ENCODE results near the gene TRAPPC6A. TPM values are rescaled to one million over a fixed set of nuclear protein-coding genes. Genes with fewer than 3 reads are reported as not detected.
A peak's percentile ranks its signal among the peaks of the same experiment; 100 is the strongest.

Gene TRAPPC6A
- total RNA-seq, 4 donors from 2014 or later: 15.7 to 51.2 (median 29.7) TPM; not detected in 1

DNA sequence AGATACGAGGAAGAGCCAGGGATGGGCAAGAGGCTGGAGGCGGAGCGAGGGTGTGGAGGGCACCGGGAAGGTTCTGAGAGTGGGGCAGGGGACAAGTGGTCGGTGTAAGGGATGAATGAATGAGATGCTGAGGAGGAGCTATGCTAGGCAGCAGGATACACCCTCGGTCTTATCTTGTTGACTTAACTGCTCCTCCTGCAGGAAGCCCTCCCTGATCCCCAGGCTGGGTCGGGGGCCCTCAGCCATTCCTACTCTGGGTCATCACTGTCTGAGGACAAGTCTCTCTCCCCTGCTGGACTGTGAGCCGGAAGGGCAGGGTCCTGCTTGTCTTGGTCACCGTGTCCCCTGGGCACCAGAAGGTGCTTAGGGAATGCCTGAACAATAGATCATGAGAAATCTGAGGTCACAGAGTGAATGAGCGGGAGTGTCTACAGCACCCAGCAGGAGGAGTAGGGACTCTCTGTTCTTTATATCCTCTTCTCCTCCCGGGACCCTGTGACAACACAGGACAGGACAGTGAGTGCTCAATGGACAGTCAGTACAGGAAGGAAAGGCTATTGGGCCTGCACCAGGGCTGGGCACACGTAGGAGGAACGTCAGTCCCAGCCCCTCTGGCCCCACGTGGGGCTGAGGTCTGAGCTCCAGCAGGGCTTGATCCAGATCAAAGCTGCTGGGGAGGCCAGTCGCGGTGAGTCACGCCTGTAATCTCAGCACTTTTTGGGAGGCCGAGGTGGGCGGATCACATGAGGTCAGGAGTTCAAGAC is 23.8 kb downstream of the TRAPPC6A start:
- Histone ChIP-seq H3K4me3 (peak overlapping the region in 2 of 4 donors; percentile 24 to 27), H3K27me3 (peaks cover 66% of the 10 kb centered on the region), H3K36me3 (no peaks in the 10 kb centered on the region), H3K27ac (no peak overlapping the region), H3K9me3 (no peaks in the 10 kb centered on the region), H3K4me1 (peaks cover 20 to 32% (median 25%) of the 10 kb centered on the region in 4 donors)
- in situ Hi-C loops (cut with MboI; ENCODE audit: low pct_ligation_motif_present in 1 of 4, low pct_unique_long_range_greater_than_20kb in 1 of 4, low sequenced_read_pairs in 3 of 4) (no loop called here), intact Hi-C loops (cut with DNase I; ENCODE audit: low total_unique reads) (no loop called here)
- 38 to 60% methylated on average over 3 to 18 of the region's 19 CpGs for WGBS, 2 donors (ENCODE audit: low coverage in 1 of 2)
- no peak for TF ChIP-seq POLR2A (IDR thresholded peaks at IDR 0.05)
- TF ChIP-seq EP300 (IDR thresholded peaks at IDR 0.05; ENCODE audit: low read depth): no peak
- TF ChIP-seq, protein P1, sequence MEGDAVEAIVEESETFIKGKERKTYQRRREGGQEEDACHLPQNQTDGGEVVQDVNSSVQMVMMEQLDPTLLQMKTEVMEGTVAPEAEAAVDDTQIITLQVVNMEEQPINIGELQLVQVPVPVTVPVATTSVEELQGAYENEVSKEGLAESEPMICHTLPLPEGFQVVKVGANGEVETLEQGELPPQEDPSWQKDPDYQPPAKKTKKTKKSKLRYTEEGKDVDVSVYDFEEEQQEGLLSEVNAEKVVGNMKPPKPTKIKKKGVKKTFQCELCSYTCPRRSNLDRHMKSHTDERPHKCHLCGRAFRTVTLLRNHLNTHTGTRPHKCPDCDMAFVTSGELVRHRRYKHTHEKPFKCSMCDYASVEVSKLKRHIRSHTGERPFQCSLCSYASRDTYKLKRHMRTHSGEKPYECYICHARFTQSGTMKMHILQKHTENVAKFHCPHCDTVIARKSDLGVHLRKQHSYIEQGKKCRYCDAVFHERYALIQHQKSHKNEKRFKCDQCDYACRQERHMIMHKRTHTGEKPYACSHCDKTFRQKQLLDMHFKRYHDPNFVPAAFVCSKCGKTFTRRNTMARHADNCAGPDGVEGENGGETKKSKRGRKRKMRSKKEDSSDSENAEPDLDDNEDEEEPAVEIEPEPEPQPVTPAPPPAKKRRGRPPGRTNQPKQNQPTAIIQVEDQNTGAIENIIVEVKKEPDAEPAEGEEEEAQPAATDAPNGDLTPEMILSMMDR (IDR thresholded peaks at IDR 0.05): no peak
- no peak for TF ChIP-seq POLR2AphosphoS5 (IDR thresholded peaks at IDR 0.05)
- DNase-seq: no peak

DNA sequence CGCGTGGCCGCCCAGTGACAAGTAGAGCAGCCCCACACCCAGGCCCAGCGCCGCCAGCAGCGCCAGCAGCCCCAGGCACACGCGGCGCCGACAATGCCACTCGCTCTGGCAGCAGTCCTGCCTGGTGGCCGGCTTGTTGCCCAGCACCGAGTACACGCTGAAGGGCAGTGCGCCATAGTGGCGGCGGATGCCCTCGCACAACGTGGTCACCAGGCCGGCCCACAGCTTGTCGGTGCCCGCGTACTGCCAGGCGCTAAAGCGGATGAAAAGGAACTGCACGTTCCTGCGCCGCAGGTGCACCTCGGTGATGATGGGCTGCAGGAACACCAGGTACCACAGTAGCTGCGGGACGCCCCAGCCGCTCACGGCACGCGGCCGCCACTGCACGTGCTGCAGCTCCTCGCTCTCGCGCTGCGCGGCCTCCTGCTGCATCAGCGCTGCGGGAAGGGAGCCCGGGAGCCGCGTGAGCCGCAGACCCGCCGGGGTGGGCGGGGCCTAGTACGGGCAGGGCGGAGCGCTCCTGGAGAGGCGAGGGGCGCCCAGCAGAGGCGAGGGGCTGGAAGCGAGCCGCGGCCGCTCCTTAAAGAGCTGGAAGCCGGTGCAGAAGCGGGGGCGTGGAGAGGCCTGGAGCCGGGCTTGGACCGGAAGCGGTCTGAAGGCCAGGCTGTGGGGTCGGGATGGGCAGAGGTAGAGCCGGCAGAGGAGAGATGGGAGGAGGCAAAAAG is 24.5 kb downstream of the TRAPPC6A start:
- TF ChIP-seq, protein P1 (IDR thresholded peaks at IDR 0.05): no peak
- no peak for TF ChIP-seq POLR2AphosphoS5 (IDR thresholded peaks at IDR 0.05)
- no peak for TF ChIP-seq EP300 (IDR thresholded peaks at IDR 0.05; ENCODE audit: low read depth)
- no peak for TF ChIP-seq POLR2A (IDR thresholded peaks at IDR 0.05)
- intact Hi-C loops (cut with DNase I; ENCODE audit: low total_unique reads) (no loop called here), in situ Hi-C loops (cut with MboI; ENCODE audit: low pct_ligation_motif_present in 1 of 4, low pct_unique_long_range_greater_than_20kb in 1 of 4, low sequenced_read_pairs in 3 of 4) (no loop called here)
- peak overlapping the region in 2 of 4 donors; percentile 14 to 23 for H3K27ac ChIP-seq
- peaks cover 20 to 32% (median 25%) of the 10 kb centered on the region in 4 donors for H3K4me1 ChIP-seq
- no peaks in the 10 kb centered on the region for H3K9me3 ChIP-seq
- H3K27me3 ChIP-seq: peaks cover 59% of the 10 kb centered on the region
- peak; percentile 36 for DNase-seq
- H3K4me3 ChIP-seq: peak overlapping the region in 2 of 4 donors; percentile 24 to 27
- H3K36me3 ChIP-seq: no peaks in the 10 kb centered on the region
- 0 to 2% methylated on average over 7 to 57 of the region's 69 CpGs for WGBS, 2 donors (ENCODE audit: low coverage in 1 of 2)

DNA sequence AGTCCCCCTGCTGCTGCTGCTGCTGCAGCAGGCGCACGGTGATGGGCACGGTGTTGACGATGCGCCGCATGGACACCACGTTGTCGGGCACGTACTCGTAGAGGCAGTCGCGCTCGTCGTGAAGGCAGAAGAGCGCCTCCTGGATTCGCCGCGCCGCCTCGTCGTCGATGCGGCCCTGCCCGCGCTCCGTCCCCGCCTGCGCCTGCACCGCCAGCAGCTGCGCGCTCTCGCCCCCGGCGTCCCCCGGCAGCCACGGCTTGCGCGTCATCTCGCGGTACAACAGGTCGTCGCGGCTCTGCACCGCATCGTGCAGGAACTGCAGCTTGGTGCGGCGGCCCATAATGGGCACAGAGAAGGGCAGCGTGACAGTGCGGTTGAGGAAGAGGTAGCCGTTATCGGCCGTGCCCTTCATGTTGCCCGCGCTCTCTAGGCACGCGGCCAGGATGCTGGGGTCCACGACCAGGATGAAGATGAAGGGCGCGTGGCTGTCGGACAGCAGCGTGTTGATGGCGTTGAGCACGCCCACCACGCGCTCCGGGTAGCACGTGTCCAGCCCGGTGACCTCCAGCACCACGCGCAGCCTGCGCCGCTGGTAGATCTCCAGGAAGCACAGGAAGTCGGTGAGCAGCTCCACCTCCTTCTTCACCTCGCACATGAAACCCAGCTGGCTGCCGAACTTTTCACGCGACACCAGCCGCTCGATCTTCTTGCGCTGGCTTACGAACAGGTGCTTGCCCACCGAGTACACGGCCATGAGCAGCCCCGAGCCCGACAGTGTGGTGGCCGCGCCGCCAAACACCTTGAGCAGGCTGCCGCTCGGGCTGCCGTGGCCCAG is 25.3 kb downstream of the TRAPPC6A start:
- H3K9me3 ChIP-seq: no peaks in the 10 kb centered on the region
- in situ Hi-C loops (cut with MboI; ENCODE audit: low pct_ligation_motif_present in 1 of 4, low pct_unique_long_range_greater_than_20kb in 1 of 4, low sequenced_read_pairs in 3 of 4) (no loop called here), intact Hi-C loops (cut with DNase I; ENCODE audit: low total_unique reads) (no loop called here)
- H3K36me3 ChIP-seq: no peaks in the 10 kb centered on the region
- DNase-seq: peak; percentile 67
- H3K4me1 ChIP-seq: peaks cover 20 to 32% (median 25%) of the 10 kb centered on the region in 4 donors
- TF ChIP-seq, protein P1 (IDR thresholded peaks at IDR 0.05): peak in 2 of 5 experiments; percentile 3 to 8
- TF ChIP-seq POLR2A (IDR thresholded peaks at IDR 0.05): no peak
- WGBS, 2 donors (ENCODE audit: low coverage in 1 of 2): 9% methylated on average over 35 of the region's 91 CpGs; no CpG with 5 or more reads in 1 of the 2 donors
- H3K27ac ChIP-seq: peak overlapping the region in 2 of 4 donors; percentile 14 to 23
- H3K27me3 ChIP-seq: peaks cover 51% of the 10 kb centered on the region
- peak overlapping the region in 2 of 4 donors; percentile 24 to 27 for H3K4me3 ChIP-seq

Measured in transverse colon (tissue), 4 donors.